PC-9 (cell line): ENCODE data around the gene FITM1. TPM values are rescaled to one million over a fixed set of nuclear protein-coding genes. Genes with fewer than 3 reads are reported as not detected.

Source experiments
- BruUV-seq: library from RNA; stranded (reverse); fragments of 400-500 nt; replicated peaks from 2 replicates; lab custom pipeline; 2021; lab: Mats Ljungman, UMichigan
- CTCF ChIA-PET: fragments of 300-600 bp; sonication (Branson Sonifier 250); formaldehyde crosslinking; loops from one replicate; lab custom pipeline; 2022; ENCODE audit warnings: antibody characterized with exemption; lab: Charles Lee
- POLR2A ChIA-PET: fragments of 300-600 bp; sonication (Branson Sonifier 250); formaldehyde crosslinking; loops from one replicate; lab custom pipeline; 2022; ENCODE audit warnings: antibody characterized with exemption; ENCODE audit not compliant: unreplicated experiment; lab: Charles Lee
- DNase-seq, 2 experiments: peaks; one replicate each; pipeline versions ENCODE4 v3.0.0 to v3.0.0-alpha.2; 2015 to 2022; ENCODE audit warnings: mixed read lengths in 1 of 2
- H2AFZ ChIP-seq: fragments of 200-600 bp; sonication (generic); 2 replicates; pipeline ENCODE4 v1.8.1; 2017; ENCODE audit warnings: antibody characterized with exemption
- H3F3A ChIP-seq: fragments of 200-600 bp; sonication (generic); 2 replicates; pipeline ENCODE4 v1.8.1; 2017; ENCODE audit warnings: antibody characterized with exemption, mild to moderate bottlenecking, low read depth; ENCODE audit not compliant: insufficient read depth
- H3K27ac ChIP-seq: fragments of 200-600 bp; sonication (generic); 2 replicates; pipeline ENCODE4 v1.6.1; 2016; ENCODE audit warnings: mixed run types
- H3K27me3 ChIP-seq: fragments of 200-600 bp; sonication (generic); 2 replicates; pipeline ENCODE4 v1.6.1; 2016; ENCODE audit warnings: low read depth, mixed run types; ENCODE audit not compliant: insufficient read depth
- H3K36me3 ChIP-seq: fragments of 200-600 bp; sonication (generic); 2 replicates; pipeline ENCODE4 v1.6.1; 2016; ENCODE audit warnings: low read depth, mixed run types
- H3K4me1 ChIP-seq: fragments of 200-600 bp; sonication (generic); replicated peaks from 2 replicates; pipeline ENCODE4 v1.6.1; 2016; ENCODE audit warnings: mixed run types; ENCODE audit not compliant: insufficient read depth
- H3K4me2 ChIP-seq: fragments of 200-600 bp; sonication (generic); 2 replicates; pipeline ENCODE4 v1.6.1; 2017; ENCODE audit warnings: mixed run types
- H3K4me3 ChIP-seq: fragments of 200-600 bp; sonication (generic); 2 replicates; pipeline ENCODE4 v1.6.1; 2016; ENCODE audit warnings: mixed run types
- H3K79me2 ChIP-seq: fragments of 200-600 bp; sonication (generic); 2 replicates; pipeline ENCODE4 v1.6.1; 2017; ENCODE audit warnings: low read depth, mixed run types
- H3K9me2 ChIP-seq: fragments of 200-600 bp; sonication (generic); 2 replicates; pipeline ENCODE4 v1.8.1; 2017; ENCODE audit warnings: mild to moderate bottlenecking; ENCODE audit not compliant: insufficient read depth
- H3K9me3 ChIP-seq: fragments of 200-600 bp; sonication (generic); 2 replicates; pipeline ENCODE4 v1.8.1; 2016; ENCODE audit warnings: low read depth; ENCODE audit not compliant: insufficient read depth
- H4K20me1 ChIP-seq: fragments of 200-600 bp; sonication (generic); 2 replicates; pipeline ENCODE4 v1.8.1; 2017; ENCODE audit not compliant: insufficient read depth
- EZH2 ChIP-seq: fragments of 200-600 bp; sonication (generic); IDR thresholded peaks from 2 replicates; pipeline ENCODE4 v1.8.0; 2017; ENCODE audit warnings: antibody characterized with exemption, low read depth
- intact Hi-C: fragments of 100-400 bp; cut with micrococcal nuclease; formaldehyde crosslinking; loops from one replicate; pipeline ENCODE4 v1.10.0; 2022; ENCODE audit not compliant: unreplicated experiment
- total RNA-seq: library from RNA; stranded (reverse); gene quantifications from 2 replicates; pipeline ENCODE4 v1.2.3, GENCODE V29; 2021
- TF ChIP-seq, protein P1 (sequence below): fragments of 200-600 bp; sonication (generic); conservative IDR thresholded peaks from 2 replicates; pipeline ENCODE4 v1.6.1; 2017; ENCODE audit warnings: mixed run types, antibody characterized with exemption, mild to moderate bottlenecking, moderate library complexity

Gene FITM1
- total RNA-seq, 1 experiment from 2014 or later, result 0.72 TPM

DNA sequence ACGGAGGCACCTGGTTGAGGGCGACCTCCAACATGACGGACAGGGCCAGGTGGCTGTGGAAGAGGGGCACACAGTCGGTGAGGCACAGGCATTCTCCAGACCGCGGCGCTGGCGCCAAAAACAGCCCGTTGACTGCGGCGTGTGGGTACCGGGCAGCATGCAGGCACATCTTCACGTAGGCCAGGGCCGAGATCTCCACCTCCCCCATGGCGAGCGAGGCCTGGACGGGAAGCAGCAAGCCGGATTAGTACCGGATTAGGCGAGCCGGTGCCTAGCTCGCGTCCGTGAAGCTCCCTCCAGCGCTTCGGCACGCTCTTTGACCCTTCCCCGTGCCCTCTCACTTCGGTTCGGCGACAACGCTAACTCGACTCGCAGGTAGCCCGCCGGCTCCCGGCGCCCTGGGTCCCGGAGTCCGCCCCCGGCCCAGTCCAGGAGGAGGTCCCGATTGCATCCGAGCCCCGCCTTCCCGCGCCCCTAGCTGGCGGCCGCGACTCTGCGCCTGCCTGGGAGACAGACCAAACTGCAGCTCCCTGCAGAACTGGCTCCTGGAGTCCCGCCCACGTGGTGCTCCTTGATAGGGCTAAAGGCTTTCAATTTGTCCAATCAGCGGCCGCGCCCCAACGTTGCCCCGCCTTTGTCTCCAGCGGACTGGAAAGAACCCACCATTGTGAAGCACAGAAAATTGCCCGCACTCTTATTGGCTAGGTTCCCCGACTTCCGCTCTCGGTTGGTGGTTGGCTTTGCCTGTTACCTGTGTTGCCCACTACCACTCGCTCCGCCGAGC, 10.8 kb downstream of the FITM1 start, which contains the start of gene EMC9:
EMC9 (minus strand) TSS at position 495 of the 784 bp plus-strand sequence; CDS start at position 208, 287 bp downstream.
- ChIA-PET POLR2A (interaction anchor here (0.6 to 0.9 kb wide), 3 partner anchors 20 to 589 kb away, joined by 3 to 14 read pairs (median 5); partner anchors contain the start of gene IRF9), CTCF (interaction anchor here (0.7 kb wide), 2 partner anchors 12 to 20 kb away, joined by 3 read pairs; no protein-coding TSS in a partner anchor)
- Histone ChIP-seq H3K4me2 (peak within 1 kb of the TSS; percentile 85), H3K36me3 (no peaks in the 10 kb centered on the region), H3K4me1 (peaks cover 23% of the 10 kb centered on the region), H4K20me1 (no peaks in the 10 kb centered on the region), H3K79me2 (peaks cover 38% of the 10 kb centered on the region), H3K9me3 (no peaks in the 10 kb centered on the region), H3F3A (peaks cover 7% of the 10 kb centered on the region), H3K9me2 (no peaks in the 10 kb centered on the region), H3K4me3 (peak within 1 kb of the TSS; percentile 74), H3K27ac (peak within 1 kb of the TSS; percentile 38), H2AFZ (peak within 1 kb of the TSS; percentile 70), H3K27me3 (no peaks in the 10 kb centered on the region)
- DNase-seq, result peak; percentile 88 to 91
- TSS peak; percentile 18 for BruUV-seq
- no peak for TF ChIP-seq EZH2
- TF ChIP-seq, protein P1, sequence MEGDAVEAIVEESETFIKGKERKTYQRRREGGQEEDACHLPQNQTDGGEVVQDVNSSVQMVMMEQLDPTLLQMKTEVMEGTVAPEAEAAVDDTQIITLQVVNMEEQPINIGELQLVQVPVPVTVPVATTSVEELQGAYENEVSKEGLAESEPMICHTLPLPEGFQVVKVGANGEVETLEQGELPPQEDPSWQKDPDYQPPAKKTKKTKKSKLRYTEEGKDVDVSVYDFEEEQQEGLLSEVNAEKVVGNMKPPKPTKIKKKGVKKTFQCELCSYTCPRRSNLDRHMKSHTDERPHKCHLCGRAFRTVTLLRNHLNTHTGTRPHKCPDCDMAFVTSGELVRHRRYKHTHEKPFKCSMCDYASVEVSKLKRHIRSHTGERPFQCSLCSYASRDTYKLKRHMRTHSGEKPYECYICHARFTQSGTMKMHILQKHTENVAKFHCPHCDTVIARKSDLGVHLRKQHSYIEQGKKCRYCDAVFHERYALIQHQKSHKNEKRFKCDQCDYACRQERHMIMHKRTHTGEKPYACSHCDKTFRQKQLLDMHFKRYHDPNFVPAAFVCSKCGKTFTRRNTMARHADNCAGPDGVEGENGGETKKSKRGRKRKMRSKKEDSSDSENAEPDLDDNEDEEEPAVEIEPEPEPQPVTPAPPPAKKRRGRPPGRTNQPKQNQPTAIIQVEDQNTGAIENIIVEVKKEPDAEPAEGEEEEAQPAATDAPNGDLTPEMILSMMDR, result no peak
- intact Hi-C loops, result no loop called here

GRCh38 chr14:24143511-24143910, 13.1 kb downstream of the FITM1 start:
- H3F3A ChIP-seq, result peaks cover 10% of the 10 kb centered on the region
- H2AFZ ChIP-seq, result no peak overlapping the region
- no peak overlapping the region for H3K4me2 ChIP-seq
- no peaks in the 10 kb centered on the region for H3K36me3 ChIP-seq
- TF ChIP-seq EZH2, result no peak
- TF ChIP-seq, protein P1, result no peak
- H3K27me3 ChIP-seq, result no peaks in the 10 kb centered on the region
- no peaks in the 10 kb centered on the region for H3K9me2 ChIP-seq
- H3K4me3 ChIP-seq, result no peak overlapping the region
- BruUV-seq, result no TSS peak
- intact Hi-C loops, result no loop called here
- no peaks in the 10 kb centered on the region for H4K20me1 ChIP-seq
- H3K27ac ChIP-seq, result no peak overlapping the region
- H3K9me3 ChIP-seq, result no peaks in the 10 kb centered on the region
- H3K79me2 ChIP-seq, result peaks cover 42% of the 10 kb centered on the region
- ChIA-PET POLR2A (no interaction called here), CTCF (no interaction called here)
- DNase-seq, result no peak
- peaks cover 21% of the 10 kb centered on the region for H3K4me1 ChIP-seq

DNA sequence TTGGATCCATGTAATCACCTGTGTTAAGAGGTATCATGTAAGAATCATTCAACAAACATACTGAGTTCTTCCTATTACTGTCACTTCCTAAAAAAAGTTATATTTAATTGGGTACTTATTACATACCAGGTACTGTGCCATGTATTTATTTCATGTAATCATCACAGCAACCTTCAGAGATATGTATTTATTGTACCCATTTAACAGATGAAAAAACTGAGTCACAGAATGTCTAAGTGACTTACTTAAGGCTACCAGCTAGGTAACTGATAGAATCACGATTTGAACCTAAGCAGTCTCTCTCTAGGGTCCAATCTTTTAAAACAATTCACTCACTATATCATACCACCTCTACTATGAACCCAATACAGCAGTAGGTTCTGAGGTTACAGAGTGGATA, 14.0 kb downstream of the FITM1 start:
- no TSS peak for BruUV-seq
- no peak for DNase-seq
- intact Hi-C loops, result no loop called here
- Histone ChIP-seq H3F3A (peaks cover 10% of the 10 kb centered on the region), H3K4me1 (peaks cover 21% of the 10 kb centered on the region), H3K27ac (no peak overlapping the region), H3K4me3 (no peak overlapping the region), H3K9me3 (no peaks in the 10 kb centered on the region), H3K79me2 (peaks cover 41% of the 10 kb centered on the region), H4K20me1 (no peaks in the 10 kb centered on the region), H3K4me2 (no peak overlapping the region), H3K9me2 (no peaks in the 10 kb centered on the region), H3K27me3 (no peaks in the 10 kb centered on the region), H2AFZ (no peak overlapping the region), H3K36me3 (no peaks in the 10 kb centered on the region)
- CTCF ChIA-PET, result no interaction called here
- POLR2A ChIA-PET, result no interaction called here
- TF ChIP-seq EZH2, result no peak
- TF ChIP-seq, protein P1, result no peak
